ENCODE results near the gene OVOL1. TPM values are rescaled to one million over a fixed set of nuclear protein-coding genes. Genes with fewer than 3 reads are reported as not detected.

Gene OVOL1
- total and polyA plus RNA-seq, 2 donors (not counting 1 experiment from before 2014, with no cell fraction given): 0.15 to 0.66 TPM

DNA sequence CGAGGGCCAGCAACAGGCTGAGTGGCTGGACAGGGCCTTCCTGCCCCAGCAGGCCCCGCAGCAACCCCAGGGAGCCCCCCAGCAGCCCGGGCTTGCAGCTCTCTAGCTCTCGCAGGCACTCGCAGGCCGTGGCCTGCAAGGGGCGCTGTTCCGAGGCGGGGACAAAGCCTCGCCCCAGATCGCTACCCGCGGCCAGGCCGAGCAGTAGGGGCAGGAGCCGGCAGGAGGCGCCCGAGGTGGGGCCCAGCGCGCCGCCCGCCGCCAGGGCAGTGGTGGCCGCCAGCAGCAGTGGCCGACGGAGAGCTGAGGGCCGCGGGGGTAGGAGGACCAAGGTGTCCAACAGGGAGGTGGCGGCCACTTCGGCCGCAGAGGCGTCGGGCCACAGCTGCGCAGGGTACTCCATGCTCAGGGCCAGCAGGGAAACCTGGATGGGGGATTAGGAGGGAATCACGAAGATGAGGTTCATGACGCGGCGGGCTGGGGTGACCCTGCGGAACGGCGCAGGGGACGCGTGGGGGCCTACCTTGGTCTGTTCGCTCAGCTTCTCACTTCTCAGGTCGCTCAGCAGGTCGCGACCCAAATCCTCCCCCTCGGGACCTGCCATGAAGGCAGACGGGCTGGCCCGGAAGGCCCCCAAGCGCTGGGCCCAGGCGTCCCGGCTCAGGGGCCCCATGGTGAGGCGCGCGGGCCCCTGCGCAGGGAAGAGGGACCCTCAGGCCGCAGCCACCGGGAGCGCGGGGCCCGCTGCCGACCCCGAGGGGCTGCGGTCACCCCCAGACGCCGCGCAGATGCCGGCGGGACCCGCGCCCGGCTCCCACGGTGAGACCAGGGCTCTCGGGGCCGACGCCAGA, 6.7 kb upstream of the OVOL1 start:
- peak overlapping the region; percentile 82 for H2AFZ ChIP-seq (ENCODE audit: insufficient read depth, low read depth, low read length, poor library complexity, severe bottlenecking)
- peaks cover 0 to 20% of the 10 kb centered on the region in 2 experiments for H3K36me3 ChIP-seq (replicated peaks in 1 of 2; ENCODE audit: control extremely low read depth in 1 of 2, control insufficient read depth in 1 of 2, extremely low read depth in 1 of 2, insufficient read depth in 2 of 2, low read length in 1 of 2)
- H3K4me1 ChIP-seq (ENCODE audit: control insufficient read depth in 2 of 2, insufficient read depth in 2 of 2, low read length in 2 of 2): peaks cover 12 to 18% of the 10 kb centered on the region in 2 donors
- Mint-ChIP-seq H3K4me1 (peaks cover 15% of the 10 kb centered on the region), H3K27me3 (no peaks in the 10 kb centered on the region), H3K9me3 (ENCODE audit: insufficient read depth) (no peaks in the 10 kb centered on the region), H3K4me3 (peak overlapping the region; percentile 89), H3K27ac (peak overlapping the region; percentile 83)
- H3K27ac ChIP-seq (ENCODE audit: low read length in 2 of 2): peak overlapping the region; percentile 16 to 79
- H3K4me2 ChIP-seq (replicated peaks; ENCODE audit: low read depth, low read length, poor library complexity, severe bottlenecking): peak overlapping the region; percentile 96
- intact Hi-C loops (cut with micrococcal nuclease): loop anchor here (1.0 to 2.0 kb wide), 6 partner anchors 11 to 209 kb away; partner anchors contain the start of genes CFL1, KAT5 and RNASEH2C
- H3K4me3 ChIP-seq (ENCODE audit: control extremely low read depth in 1 of 5, extremely low read depth in 1 of 5, insufficient read depth in 1 of 5, low read depth in 2 of 5, low read length in 4 of 5): peak overlapping the region; percentile 42 to 81 (median 74)
- ATAC-seq (ENCODE audit: low read depth) (peak; percentile 65), DNase-seq (peak; percentile 87)
- peak overlapping the region; percentile 72 for H3K9ac ChIP-seq (ENCODE audit: low read length)
- 3% methylated on average over 76 of the region's 76 CpGs for WGBS (ENCODE audit: insufficient coverage)
- CTCF ChIA-PET: interaction anchor here (0.6 to 6.2 kb wide), 44 partner anchors 8 to 532 kb away, joined by 3 to 90 read pairs (median 5); partner anchors contain the start of genes BANF1, CCDC85B, EIF1AD and FIBP
- H3K27me3 ChIP-seq (replicated peaks in 1 of 4; ENCODE audit: control extremely low read depth in 1 of 4, control insufficient read depth in 3 of 4, insufficient read depth in 4 of 4, low read length in 3 of 4): no peaks in the 10 kb centered on the region
- no peak for TF ChIP-seq EZH2 (IDR thresholded peaks at IDR 0.05; ENCODE audit: borderline replicate concordance, insufficient read depth, low read depth, low read length, poor library complexity, severe bottlenecking)
- peak; percentile 100 for TF ChIP-seq CTCF (IDR thresholded peaks at IDR 0.05)
- H3K9me3 ChIP-seq (ENCODE audit: control extremely low read depth in 1 of 3, control insufficient read depth in 2 of 3, insufficient read depth in 1 of 3, low read length in 2 of 3): no peaks in the 10 kb centered on the region
- peaks cover 35% of the 10 kb centered on the region for H4K20me1 ChIP-seq (ENCODE audit: control insufficient read depth, insufficient read depth, low read length, poor library complexity, severe bottlenecking)
- POLR2A ChIA-PET: interaction anchor here (0.6 to 1.7 kb wide), 7 partner anchors 8 to 270 kb away, joined by 3 to 10 read pairs (median 6); partner anchors contain the start of genes KAT5 and SNX32
- peaks cover 26% of the 10 kb centered on the region for H3K79me2 ChIP-seq (ENCODE audit: control insufficient read depth, insufficient read depth, low read length)
